ENCODE measurements around the gene PTGS1. TPM values are rescaled to one million over a fixed set of nuclear protein-coding genes. Genes with fewer than 3 reads are reported as not detected.

PTGS1 gene
- total RNA-seq, 1 donor from 2014 or later = 8.2 TPM

DNA sequence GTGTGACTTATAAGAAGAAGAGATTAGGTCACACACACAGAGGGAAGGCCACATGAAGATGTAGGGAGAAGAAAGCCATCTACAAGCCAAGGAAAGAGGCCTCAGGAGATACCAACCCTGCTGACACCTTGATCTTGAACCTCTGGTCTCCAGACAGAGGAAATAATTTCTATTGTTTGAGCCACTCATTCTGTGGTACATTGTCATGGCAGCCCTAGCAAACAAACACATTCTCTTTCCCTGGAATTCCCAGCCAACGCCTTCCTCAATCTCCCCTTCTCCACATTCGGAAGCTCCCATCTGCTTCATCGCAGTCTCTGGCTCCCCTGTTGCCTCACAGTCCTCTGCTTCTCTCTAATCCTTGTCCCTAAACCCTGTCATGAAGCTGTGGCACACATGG lies 16.7 kb downstream of the PTGS1 start:
- Mint-ChIP-seq H3K27me3 (ENCODE audit: low read depth) (peaks cover 48% of the 10 kb centered on the region), H3K36me3 (no peaks in the 10 kb centered on the region), H3K4me1 (no peaks in the 10 kb centered on the region), H3K9me3 (no peaks in the 10 kb centered on the region), H3K27ac (no peak overlapping the region), H3K4me3 (no peak overlapping the region)
- TF ChIP-seq, protein P1, sequence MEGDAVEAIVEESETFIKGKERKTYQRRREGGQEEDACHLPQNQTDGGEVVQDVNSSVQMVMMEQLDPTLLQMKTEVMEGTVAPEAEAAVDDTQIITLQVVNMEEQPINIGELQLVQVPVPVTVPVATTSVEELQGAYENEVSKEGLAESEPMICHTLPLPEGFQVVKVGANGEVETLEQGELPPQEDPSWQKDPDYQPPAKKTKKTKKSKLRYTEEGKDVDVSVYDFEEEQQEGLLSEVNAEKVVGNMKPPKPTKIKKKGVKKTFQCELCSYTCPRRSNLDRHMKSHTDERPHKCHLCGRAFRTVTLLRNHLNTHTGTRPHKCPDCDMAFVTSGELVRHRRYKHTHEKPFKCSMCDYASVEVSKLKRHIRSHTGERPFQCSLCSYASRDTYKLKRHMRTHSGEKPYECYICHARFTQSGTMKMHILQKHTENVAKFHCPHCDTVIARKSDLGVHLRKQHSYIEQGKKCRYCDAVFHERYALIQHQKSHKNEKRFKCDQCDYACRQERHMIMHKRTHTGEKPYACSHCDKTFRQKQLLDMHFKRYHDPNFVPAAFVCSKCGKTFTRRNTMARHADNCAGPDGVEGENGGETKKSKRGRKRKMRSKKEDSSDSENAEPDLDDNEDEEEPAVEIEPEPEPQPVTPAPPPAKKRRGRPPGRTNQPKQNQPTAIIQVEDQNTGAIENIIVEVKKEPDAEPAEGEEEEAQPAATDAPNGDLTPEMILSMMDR (IDR thresholded peaks at IDR 0.05; ENCODE audit: unreplicated experiment) = no peak
- DNase-seq (ENCODE audit: low spot score in 2 of 2, unreplicated experiment in 2 of 2) = no peak

DNA sequence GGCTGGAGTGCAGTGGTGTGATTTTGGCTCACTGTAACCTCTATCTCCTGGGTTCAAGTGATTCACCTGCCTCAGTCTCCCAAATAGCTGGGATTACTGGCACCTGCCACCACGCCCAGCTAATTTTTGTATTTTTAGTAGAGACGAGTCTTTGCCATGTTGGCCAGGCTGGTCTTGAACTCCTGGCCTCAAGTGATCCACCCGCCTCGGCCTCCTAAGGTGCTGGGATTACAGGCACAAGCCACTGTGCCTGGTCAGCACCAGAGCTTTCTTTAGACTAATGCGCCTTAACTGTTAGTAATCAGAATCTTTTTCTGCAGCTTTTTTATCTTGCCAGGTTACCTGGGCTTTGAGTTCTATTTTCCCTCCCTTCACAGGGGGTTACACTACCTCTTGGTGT lies 18.4 kb downstream of the PTGS1 start:
- H3K4me1 Mint-ChIP-seq = no peaks in the 10 kb centered on the region
- no peak overlapping the region for H3K27ac Mint-ChIP-seq
- H3K4me3 Mint-ChIP-seq = no peak overlapping the region
- H3K9me3 Mint-ChIP-seq = no peaks in the 10 kb centered on the region
- TF ChIP-seq, protein P1 (IDR thresholded peaks at IDR 0.05; ENCODE audit: unreplicated experiment) = no peak
- no peaks in the 10 kb centered on the region for H3K36me3 Mint-ChIP-seq
- DNase-seq (ENCODE audit: low spot score in 2 of 2, unreplicated experiment in 2 of 2) = peak in 1 of 2 experiments; percentile 11
- H3K27me3 Mint-ChIP-seq (ENCODE audit: low read depth) = peaks cover 58% of the 10 kb centered on the region

DNA sequence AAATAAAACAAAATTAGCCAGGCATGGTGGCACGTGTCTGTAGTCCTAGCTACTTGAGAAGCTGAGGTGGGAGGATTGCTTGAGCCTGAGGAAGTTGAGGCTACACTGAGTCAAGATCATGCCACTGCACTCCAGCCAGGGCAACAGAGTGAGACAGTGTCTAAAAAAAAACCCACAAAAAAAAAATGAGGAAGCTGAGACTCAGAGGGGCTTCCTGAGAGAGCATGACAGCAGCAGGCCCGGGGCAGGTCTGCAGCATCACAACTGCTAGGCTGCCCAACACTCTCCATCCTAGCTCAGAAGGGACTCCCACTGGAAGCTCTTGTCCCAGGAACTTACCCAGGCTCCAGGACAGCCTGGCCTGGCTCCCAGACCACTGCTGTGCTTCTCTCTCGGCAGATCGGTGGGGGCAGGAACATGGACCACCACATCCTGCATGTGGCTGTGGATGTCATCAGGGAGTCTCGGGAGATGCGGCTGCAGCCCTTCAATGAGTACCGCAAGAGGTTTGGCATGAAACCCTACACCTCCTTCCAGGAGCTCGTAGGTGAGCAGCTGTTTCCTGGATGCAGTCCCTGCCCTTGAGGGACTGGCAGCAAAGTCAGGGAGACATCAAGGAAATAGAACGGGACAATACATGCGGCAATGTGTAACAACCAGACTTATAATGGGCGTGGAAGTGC lies 19.1 kb downstream of the PTGS1 start:
- Mint-ChIP-seq H3K4me1 (no peaks in the 10 kb centered on the region), H3K27ac (no peak overlapping the region), H3K27me3 (ENCODE audit: low read depth) (peaks cover 62% of the 10 kb centered on the region), H3K9me3 (no peaks in the 10 kb centered on the region), H3K4me3 (no peak overlapping the region), H3K36me3 (no peaks in the 10 kb centered on the region)
- peak in 1 of 2 experiments; percentile 10 for DNase-seq (ENCODE audit: low spot score in 2 of 2, unreplicated experiment in 2 of 2)
- TF ChIP-seq, protein P1 (IDR thresholded peaks at IDR 0.05; ENCODE audit: unreplicated experiment) = no peak

DNA sequence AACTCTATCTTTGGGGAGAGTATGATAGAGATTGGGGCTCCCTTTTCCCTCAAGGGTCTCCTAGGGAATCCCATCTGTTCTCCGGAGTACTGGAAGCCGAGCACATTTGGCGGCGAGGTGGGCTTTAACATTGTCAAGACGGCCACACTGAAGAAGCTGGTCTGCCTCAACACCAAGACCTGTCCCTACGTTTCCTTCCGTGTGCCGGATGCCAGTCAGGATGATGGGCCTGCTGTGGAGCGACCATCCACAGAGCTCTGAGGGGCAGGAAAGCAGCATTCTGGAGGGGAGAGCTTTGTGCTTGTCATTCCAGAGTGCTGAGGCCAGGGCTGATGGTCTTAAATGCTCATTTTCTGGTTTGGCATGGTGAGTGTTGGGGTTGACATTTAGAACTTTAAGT lies 21.5 kb downstream of the PTGS1 start:
- Mint-ChIP-seq H3K27ac (no peak overlapping the region), H3K36me3 (no peaks in the 10 kb centered on the region), H3K4me1 (no peaks in the 10 kb centered on the region), H3K4me3 (no peak overlapping the region), H3K27me3 (ENCODE audit: low read depth) (peaks cover 55% of the 10 kb centered on the region), H3K9me3 (no peaks in the 10 kb centered on the region)
- TF ChIP-seq, protein P1 (IDR thresholded peaks at IDR 0.05; ENCODE audit: unreplicated experiment) = no peak
- DNase-seq (ENCODE audit: low spot score in 2 of 2, unreplicated experiment in 2 of 2) = peak in 1 of 2 experiments; percentile 10

DNA sequence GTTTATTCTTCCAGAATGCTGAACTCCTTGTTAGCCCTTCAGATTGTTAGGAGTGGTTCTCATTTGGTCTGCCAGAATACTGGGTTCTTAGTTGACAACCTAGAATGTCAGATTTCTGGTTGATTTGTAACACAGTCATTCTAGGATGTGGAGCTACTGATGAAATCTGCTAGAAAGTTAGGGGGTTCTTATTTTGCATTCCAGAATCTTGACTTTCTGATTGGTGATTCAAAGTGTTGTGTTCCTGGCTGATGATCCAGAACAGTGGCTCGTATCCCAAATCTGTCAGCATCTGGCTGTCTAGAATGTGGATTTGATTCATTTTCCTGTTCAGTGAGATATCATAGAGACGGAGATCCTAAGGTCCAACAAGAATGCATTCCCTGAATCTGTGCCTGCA lies 21.9 kb downstream of the PTGS1 start:
- no peak overlapping the region for H3K4me3 Mint-ChIP-seq
- no peak for DNase-seq (ENCODE audit: low spot score in 2 of 2, unreplicated experiment in 2 of 2)
- H3K4me1 Mint-ChIP-seq = no peaks in the 10 kb centered on the region
- H3K27ac Mint-ChIP-seq = no peak overlapping the region
- TF ChIP-seq, protein P1 (IDR thresholded peaks at IDR 0.05; ENCODE audit: unreplicated experiment) = no peak
- peaks cover 50% of the 10 kb centered on the region for H3K27me3 Mint-ChIP-seq (ENCODE audit: low read depth)
- H3K36me3 Mint-ChIP-seq = no peaks in the 10 kb centered on the region
- no peaks in the 10 kb centered on the region for H3K9me3 Mint-ChIP-seq
